Vagina (tissue), 2 donors: ENCODE results near the gene FUT2. TPM values are rescaled to one million over a fixed set of nuclear protein-coding genes. Genes with fewer than 3 reads are reported as not detected.

ENCODE experiments used
- DNase-seq, 2 donors: peaks; one replicate each; pipeline ENCODE4 v3.0.0-alpha.2; 2017; ENCODE audit errors: extremely low spot score in 2 of 2
- H3K27ac ChIP-seq: fragments of 200-600 bp; sonication (generic); one replicate; pipeline ENCODE4 v1.5.1; 2019
- H3K27me3 ChIP-seq: fragments of 200-600 bp; sonication (generic); one replicate; pipeline ENCODE4 v1.5.1; 2019
- H3K36me3 ChIP-seq, 2 donors: fragments of 200-600 bp; sonication (generic); one replicate each; pipeline ENCODE4 v1.5.1; 2017 to 2019
- H3K4me1 ChIP-seq: fragments of 200-600 bp; sonication (generic); one replicate; pipeline ENCODE4 v1.5.1; 2019
- H3K4me3 ChIP-seq, 2 donors: fragments of 200-600 bp; sonication (generic); 1 replicate in 1 of 2; 2 replicates in 1 of 2; pipeline ENCODE4 v1.5.1; 2016 to 2019
- H3K9me3 ChIP-seq: fragments of 200-600 bp; sonication (generic); one replicate; pipeline ENCODE4 v1.5.1; 2019
- CTCF ChIP-seq, 3 experiments: fragments of 450-650 bp in 2 of 3; fragments of 200-600 bp in 1 of 3; sonication (generic) in 1 of 3; IDR thresholded peaks; one replicate each; pipeline ENCODE4 v1.5.1; 2017 to 2019; ENCODE audit warnings: antibody characterized with exemption in 3 of 3, mild to moderate bottlenecking in 2 of 3, moderate library complexity in 2 of 3
- POLR2A ChIP-seq, 2 donors: fragments of 450-650 bp; IDR thresholded peaks; one replicate each; pipeline ENCODE4 v1.6.1; 2017; ENCODE audit warnings: antibody characterized with exemption in 2 of 2, mild to moderate bottlenecking in 2 of 2, moderate library complexity in 2 of 2
- POLR2AphosphoS5 ChIP-seq, 2 donors: sonication (generic); formaldehyde crosslinking; IDR thresholded peaks; one replicate each; pipeline ENCODE4 v1.9.0; 2017; ENCODE audit warnings: antibody characterized with exemption in 2 of 2, mild to moderate bottlenecking in 2 of 2, low read depth in 1 of 2; ENCODE audit not compliant: insufficient read depth in 1 of 2
- intact Hi-C: fragments of 100-400 bp; cut with DNase I; formaldehyde crosslinking; loops from one replicate; pipeline ENCODE4 v1.15.1; 2023
- total RNA-seq: library from RNA; depleted of rRNA; stranded (reverse); fragments of >200 nt; gene quantifications from one replicate; pipeline ENCODE4 v1.2.3, GENCODE V29; 2016

The FUT2 gene
- total RNA-seq, 1 donor from 2014 or later = 6.1 TPM

GRCh38 chr19:48664476-48664875, 31.3 kb upstream of the FUT2 start:
- Histone ChIP-seq H3K27ac (no peak overlapping the region), H3K36me3 (no peaks in the 10 kb centered on the region), H3K9me3 (no peaks in the 10 kb centered on the region), H3K4me3 (no peak overlapping the region), H3K4me1 (no peaks in the 10 kb centered on the region), H3K27me3 (no peaks in the 10 kb centered on the region)
- TF ChIP-seq POLR2AphosphoS5 (IDR thresholded peaks at IDR 0.05; ENCODE audit: insufficient read depth in 1 of 2, low read depth in 1 of 2) (no peak), CTCF (IDR thresholded peaks at IDR 0.05) (no peak), POLR2A (IDR thresholded peaks at IDR 0.05) (no peak)
- intact Hi-C loops = no loop called here
- no peak for DNase-seq

GRCh38 chr19:48665786-48666185, 30.0 kb upstream of the FUT2 start:
- Histone ChIP-seq H3K36me3 (no peaks in the 10 kb centered on the region), H3K4me1 (no peaks in the 10 kb centered on the region), H3K4me3 (no peak overlapping the region), H3K27me3 (no peaks in the 10 kb centered on the region), H3K9me3 (no peaks in the 10 kb centered on the region), H3K27ac (no peak overlapping the region)
- TF ChIP-seq CTCF (IDR thresholded peaks at IDR 0.05) (no peak), POLR2A (IDR thresholded peaks at IDR 0.05) (no peak), POLR2AphosphoS5 (IDR thresholded peaks at IDR 0.05; ENCODE audit: insufficient read depth in 1 of 2, low read depth in 1 of 2) (no peak)
- DNase-seq = no peak
- intact Hi-C loops = no loop called here

GRCh38 chr19:48668332-48668731, 27.4 kb upstream of the FUT2 start:
- TF ChIP-seq POLR2AphosphoS5 (IDR thresholded peaks at IDR 0.05; ENCODE audit: insufficient read depth in 1 of 2, low read depth in 1 of 2) (no peak), POLR2A (IDR thresholded peaks at IDR 0.05) (no peak), CTCF (IDR thresholded peaks at IDR 0.05) (no peak)
- no peaks in the 10 kb centered on the region for H3K9me3 ChIP-seq
- intact Hi-C loops = no loop called here

GRCh38 chr19:48668761-48669160, 27.0 kb upstream of the FUT2 start:
- no peaks in the 10 kb centered on the region for H3K36me3 ChIP-seq

More at GRCh38 chr19:48668332-48668731, 27.4 kb upstream of the FUT2 start:
- H3K4me1 ChIP-seq = no peaks in the 10 kb centered on the region
- H3K27me3 ChIP-seq = no peaks in the 10 kb centered on the region
- H3K36me3 ChIP-seq = no peaks in the 10 kb centered on the region
- H3K27ac ChIP-seq = no peak overlapping the region
- no peak for DNase-seq
- H3K4me3 ChIP-seq = no peak overlapping the region

More at GRCh38 chr19:48668761-48669160, 27.0 kb upstream of the FUT2 start:
- intact Hi-C loops = no loop called here
- Histone ChIP-seq H3K9me3 (no peaks in the 10 kb centered on the region), H3K4me1 (no peaks in the 10 kb centered on the region), H3K27ac (no peak overlapping the region), H3K27me3 (no peaks in the 10 kb centered on the region), H3K4me3 (no peak overlapping the region)
- TF ChIP-seq POLR2AphosphoS5 (IDR thresholded peaks at IDR 0.05; ENCODE audit: insufficient read depth in 1 of 2, low read depth in 1 of 2) = no peak
- no peak for TF ChIP-seq CTCF (IDR thresholded peaks at IDR 0.05)
- DNase-seq = no peak
